HG03354 (cell line): Measurements from ENCODE around the gene LPCAT1.
"Not testable (repeated sequence)": the region's sequence is repeated elsewhere in the genome, so short reads cannot be mapped to it uniquely, and the experiment has no call there.

Source experiments
- ATAC-seq: cut with Tn5 transposase; IDR thresholded peaks from one replicate; pipeline ENCODE4 v1.9.1; 2021; ENCODE audit warnings: mild to moderate bottlenecking; ENCODE audit not compliant: unreplicated experiment, poor library complexity, severe bottlenecking

LPCAT1 gene

GRCh38 chr5:1512541-1513291, 11.0 kb downstream of the LPCAT1 start:
- no peak for ATAC-seq

GRCh38 chr5:1511651-1512540, 11.9 kb downstream of the LPCAT1 start:
- ATAC-seq, result no peak

- no peak for ATAC-seq
Observed at GRCh38 chr5:1511048-1511447, 12.7 kb downstream of the LPCAT1 start.

- ATAC-seq, result no peak
Observed at GRCh38 chr5:1510631-1511030, 13.1 kb downstream of the LPCAT1 start.

- ATAC-seq, result no peak
Observed at GRCh38 chr5:1510151-1510561, 13.6 kb downstream of the LPCAT1 start.

- no peak for ATAC-seq
Observed at GRCh38 chr5:1509346-1510085, 14.2 kb downstream of the LPCAT1 start.

- ATAC-seq, result no peak
Observed at GRCh38 chr5:1508659-1509290, 15.0 kb downstream of the LPCAT1 start.

GRCh38 chr5:1507961-1508658, 15.7 kb downstream of the LPCAT1 start:
- ATAC-seq, result no peak

- no peak for ATAC-seq
Observed at GRCh38 chr5:1507457-1507856, 16.3 kb downstream of the LPCAT1 start.

GRCh38 chr5:1507014-1507375, 16.8 kb downstream of the LPCAT1 start:
- ATAC-seq, result no peak

- ATAC-seq, result no peak
Observed at GRCh38 chr5:1506242-1507013, 17.3 kb downstream of the LPCAT1 start.

- ATAC-seq, result no peak
Observed at GRCh38 chr5:1505506-1506241, 18.1 kb downstream of the LPCAT1 start.

GRCh38 chr5:1505089-1505488, 18.7 kb downstream of the LPCAT1 start:
- ATAC-seq, result not testable (repeated sequence)

GRCh38 chr5:1504617-1505016, 19.1 kb downstream of the LPCAT1 start:
- ATAC-seq, result no peak

GRCh38 chr5:1504069-1504595, 19.6 kb downstream of the LPCAT1 start:
- peak; percentile 14 for ATAC-seq

- ATAC-seq, result peak; percentile 34
Observed at GRCh38 chr5:1503241-1504068, 20.3 kb downstream of the LPCAT1 start.

GRCh38 chr5:1502737-1503120, 21.0 kb downstream of the LPCAT1 start:
- no peak for ATAC-seq
